HuH-7 (cell line): Measurements from ENCODE around the gene C19orf47.
"Not testable (repeated sequence)": the region's sequence is repeated elsewhere in the genome, so short reads cannot be mapped to it uniquely, and the experiment has no call there.

Experiments used
- DNase-seq: peaks from one replicate; pipeline ENCODE4 v3.0.0; 2011; ENCODE audit warnings: low spot score

Gene C19orf47

GRCh38 chr19:40376286-40376862 lies 28.2 kb upstream of the C19orf47 start:
- DNase-seq: no peak

GRCh38 chr19:40374084-40374483 lies 25.9 kb upstream of the C19orf47 start:
- no peak for DNase-seq

- no peak for DNase-seq
Measured at GRCh38 chr19:40371802-40372122, 23.6 kb upstream of the C19orf47 start.

- DNase-seq: no peak
Measured at GRCh38 chr19:40370997-40371801, 23.0 kb upstream of the C19orf47 start.

GRCh38 chr19:40370253-40370652 lies 22.1 kb upstream of the C19orf47 start:
- DNase-seq: not testable (repeated sequence)

- no peak for DNase-seq
Measured at GRCh38 chr19:40369797-40370196, 21.6 kb upstream of the C19orf47 start.

GRCh38 chr19:40367577-40368434 lies 19.6 kb upstream of the C19orf47 start:
- DNase-seq: no peak

GRCh38 chr19:40366697-40367561 lies 18.7 kb upstream of the C19orf47 start:
- DNase-seq: no peak

- DNase-seq: no peak
Measured at GRCh38 chr19:40365613-40366401, 17.6 kb upstream of the C19orf47 start.

- no peak for DNase-seq
Measured at GRCh38 chr19:40365010-40365409, 16.8 kb upstream of the C19orf47 start.

GRCh38 chr19:40363069-40363468 lies 14.9 kb upstream of the C19orf47 start:
- no peak for DNase-seq

GRCh38 chr19:40362160-40362559 lies 14.0 kb upstream of the C19orf47 start:
- no peak for DNase-seq

GRCh38 chr19:40360708-40361241 lies 12.6 kb upstream of the C19orf47 start:
- DNase-seq: no peak

GRCh38 chr19:40360020-40360707 lies 12.0 kb upstream of the C19orf47 start:
- no peak for DNase-seq

- no peak for DNase-seq
Measured at GRCh38 chr19:40358773-40359172, 10.6 kb upstream of the C19orf47 start.

- DNase-seq: no peak
Measured at GRCh38 chr19:40357640-40358039, 9.4 kb upstream of the C19orf47 start.

- no peak for DNase-seq
Measured at GRCh38 chr19:40356681-40357595, 8.7 kb upstream of the C19orf47 start.

- no peak for DNase-seq
Measured at GRCh38 chr19:40355975-40356680, 7.9 kb upstream of the C19orf47 start.
